ENCODE results near the gene NEU4. TPM values are rescaled to one million over a fixed set of nuclear protein-coding genes. Genes with fewer than 3 reads are reported as not detected.

Gene NEU4
- total and polyA plus RNA-seq, 2 donors (not counting 1 experiment from before 2014, with no cell fraction given) = not detected

- H3K4me1 ChIP-seq (ENCODE audit: control insufficient read depth, extremely low read depth, insufficient read depth, low read length) = no peaks in the 10 kb centered on the region
- H3K27me3 ChIP-seq (ENCODE audit: control insufficient read depth, insufficient read depth, low read length) = no peaks in the 10 kb centered on the region
- H4K20me1 ChIP-seq (ENCODE audit: control insufficient read depth, extremely low read depth, insufficient read depth, low read length) = no peaks in the 10 kb centered on the region
- no peaks in the 10 kb centered on the region for H3K36me3 ChIP-seq (ENCODE audit: control insufficient read depth, insufficient read depth, low read length)
- no peaks in the 10 kb centered on the region for H3K9me3 ChIP-seq (ENCODE audit: control insufficient read depth, insufficient read depth, low read depth, low read length)
- no peak overlapping the region for H3K27ac ChIP-seq (ENCODE audit: insufficient read depth, low read length)
- H3K79me2 ChIP-seq (ENCODE audit: control insufficient read depth, insufficient read depth, low read length) = no peaks in the 10 kb centered on the region
- no peak for DNase-seq (ENCODE audit: low read depth in 2 of 2)
- no peak overlapping the region for H3K4me2 ChIP-seq (ENCODE audit: extremely low read depth, insufficient read depth, low read length)
- TF ChIP-seq EZH2 (IDR thresholded peaks at IDR 0.05; ENCODE audit: low read length, missing control alignments) = no peak
- TF ChIP-seq, protein P1, sequence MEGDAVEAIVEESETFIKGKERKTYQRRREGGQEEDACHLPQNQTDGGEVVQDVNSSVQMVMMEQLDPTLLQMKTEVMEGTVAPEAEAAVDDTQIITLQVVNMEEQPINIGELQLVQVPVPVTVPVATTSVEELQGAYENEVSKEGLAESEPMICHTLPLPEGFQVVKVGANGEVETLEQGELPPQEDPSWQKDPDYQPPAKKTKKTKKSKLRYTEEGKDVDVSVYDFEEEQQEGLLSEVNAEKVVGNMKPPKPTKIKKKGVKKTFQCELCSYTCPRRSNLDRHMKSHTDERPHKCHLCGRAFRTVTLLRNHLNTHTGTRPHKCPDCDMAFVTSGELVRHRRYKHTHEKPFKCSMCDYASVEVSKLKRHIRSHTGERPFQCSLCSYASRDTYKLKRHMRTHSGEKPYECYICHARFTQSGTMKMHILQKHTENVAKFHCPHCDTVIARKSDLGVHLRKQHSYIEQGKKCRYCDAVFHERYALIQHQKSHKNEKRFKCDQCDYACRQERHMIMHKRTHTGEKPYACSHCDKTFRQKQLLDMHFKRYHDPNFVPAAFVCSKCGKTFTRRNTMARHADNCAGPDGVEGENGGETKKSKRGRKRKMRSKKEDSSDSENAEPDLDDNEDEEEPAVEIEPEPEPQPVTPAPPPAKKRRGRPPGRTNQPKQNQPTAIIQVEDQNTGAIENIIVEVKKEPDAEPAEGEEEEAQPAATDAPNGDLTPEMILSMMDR (conservative IDR thresholded peaks at IDR 0.05 in 1 of 2, IDR thresholded peaks at IDR 0.05 in 1 of 2; ENCODE audit: low read depth in 1 of 2, low read length in 2 of 2) = no peak
- H2AFZ ChIP-seq (ENCODE audit: low read length) = no peak overlapping the region
- no peak overlapping the region for H3K4me3 ChIP-seq (replicated peaks in 1 of 4; ENCODE audit: control extremely low read depth in 1 of 4, insufficient read depth in 1 of 4, low read depth in 3 of 4, low read length in 4 of 4)
- H3K9ac ChIP-seq (ENCODE audit: insufficient read depth, low read length) = no peak overlapping the region
These were observed 40.1 kb upstream of the NEU4 start for GRCh38 chr2:241768850-241769249.

GRCh38 chr2:241769819-241770184 is 39.2 kb upstream of the NEU4 start:
- no peak overlapping the region for H3K4me2 ChIP-seq (ENCODE audit: extremely low read depth, insufficient read depth, low read length)
- no peak overlapping the region for H2AFZ ChIP-seq (ENCODE audit: low read length)
- no peak for DNase-seq (ENCODE audit: low read depth in 2 of 2)
- H3K9me3 ChIP-seq (ENCODE audit: control insufficient read depth, insufficient read depth, low read depth, low read length) = no peaks in the 10 kb centered on the region
- H3K36me3 ChIP-seq (ENCODE audit: control insufficient read depth, insufficient read depth, low read length) = no peaks in the 10 kb centered on the region
- no peaks in the 10 kb centered on the region for H3K79me2 ChIP-seq (ENCODE audit: control insufficient read depth, insufficient read depth, low read length)
- H3K27ac ChIP-seq (ENCODE audit: insufficient read depth, low read length) = no peak overlapping the region
- no peak overlapping the region for H3K4me3 ChIP-seq (replicated peaks in 1 of 4; ENCODE audit: control extremely low read depth in 1 of 4, insufficient read depth in 1 of 4, low read depth in 3 of 4, low read length in 4 of 4)
- no peaks in the 10 kb centered on the region for H4K20me1 ChIP-seq (ENCODE audit: control insufficient read depth, extremely low read depth, insufficient read depth, low read length)
- no peaks in the 10 kb centered on the region for H3K27me3 ChIP-seq (ENCODE audit: control insufficient read depth, insufficient read depth, low read length)
- H3K9ac ChIP-seq (ENCODE audit: insufficient read depth, low read length) = no peak overlapping the region
- TF ChIP-seq, protein P1 (conservative IDR thresholded peaks at IDR 0.05 in 1 of 2, IDR thresholded peaks at IDR 0.05 in 1 of 2; ENCODE audit: low read depth in 1 of 2, low read length in 2 of 2) = no peak
- no peak for TF ChIP-seq EZH2 (IDR thresholded peaks at IDR 0.05; ENCODE audit: low read length, missing control alignments)
- peaks cover 2% of the 10 kb centered on the region for H3K4me1 ChIP-seq (ENCODE audit: control insufficient read depth, extremely low read depth, insufficient read depth, low read length)

GRCh38 chr2:241770185-241770935 is 38.6 kb upstream of the NEU4 start:
- Histone ChIP-seq H3K4me3 (replicated peaks in 1 of 4; ENCODE audit: control extremely low read depth in 1 of 4, insufficient read depth in 1 of 4, low read depth in 3 of 4, low read length in 4 of 4) (no peak overlapping the region), H3K9ac (ENCODE audit: insufficient read depth, low read length) (no peak overlapping the region), H3K36me3 (ENCODE audit: control insufficient read depth, insufficient read depth, low read length) (no peaks in the 10 kb centered on the region), H3K27ac (ENCODE audit: insufficient read depth, low read length) (no peak overlapping the region), H3K9me3 (ENCODE audit: control insufficient read depth, insufficient read depth, low read depth, low read length) (no peaks in the 10 kb centered on the region), H2AFZ (ENCODE audit: low read length) (no peak overlapping the region), H4K20me1 (ENCODE audit: control insufficient read depth, extremely low read depth, insufficient read depth, low read length) (no peaks in the 10 kb centered on the region), H3K4me1 (ENCODE audit: control insufficient read depth, extremely low read depth, insufficient read depth, low read length) (peaks cover 6% of the 10 kb centered on the region), H3K79me2 (ENCODE audit: control insufficient read depth, insufficient read depth, low read length) (no peaks in the 10 kb centered on the region), H3K4me2 (ENCODE audit: extremely low read depth, insufficient read depth, low read length) (no peak overlapping the region), H3K27me3 (ENCODE audit: control insufficient read depth, insufficient read depth, low read length) (no peaks in the 10 kb centered on the region)
- DNase-seq (ENCODE audit: low read depth in 2 of 2) = no peak
- TF ChIP-seq, protein P1 (conservative IDR thresholded peaks at IDR 0.05 in 1 of 2, IDR thresholded peaks at IDR 0.05 in 1 of 2; ENCODE audit: low read depth in 1 of 2, low read length in 2 of 2) = no peak
- no peak for TF ChIP-seq EZH2 (IDR thresholded peaks at IDR 0.05; ENCODE audit: low read length, missing control alignments)
